HepG2 (cell line): ENCODE measurements around the gene MAPK8. TPM values are rescaled to one million over a fixed set of nuclear protein-coding genes. Genes with fewer than 3 reads are reported as not detected.

ENCODE experiments used
- CBFB ChIP-seq: sonication (generic); formaldehyde crosslinking; IDR thresholded peaks from 2 replicates; pipeline ENCODE4 v1.4.0; 2020; ENCODE audit warnings: missing genetic modification reagents
- CREM ChIP-seq, 2 experiments: sonication (generic) in 1 of 2; formaldehyde crosslinking in 1 of 2; IDR thresholded peaks; 2 replicates each; pipeline versions ENCODE4 v1.4.0 to v1.6.1; 2016 to 2020; ENCODE audit warnings: antibody characterized with exemption in 1 of 2, mild to moderate bottlenecking in 1 of 2, missing genetic modification reagents in 1 of 2
- ELF1 ChIP-seq: sonication (generic); formaldehyde crosslinking; IDR thresholded peaks from 2 replicates; pipeline ENCODE4 v1.4.0; 2020; ENCODE audit warnings: missing genetic modification reagents
- KDM3A ChIP-seq: IDR thresholded peaks from 2 replicates; pipeline ENCODE4 v1.6.1; 2018; ENCODE audit warnings: low read depth, missing compliant biosample characterization
- KDM4B ChIP-seq: sonication (generic); formaldehyde crosslinking; IDR thresholded peaks from 2 replicates; pipeline ENCODE4 v1.4.0; 2020; ENCODE audit warnings: missing genetic modification reagents
- PCBP2 ChIP-seq: fragments of 200-400 bp; formaldehyde crosslinking; optimal IDR thresholded peaks from 2 replicates; pipeline ENCODE3; 2018; ENCODE audit warnings: low read length, low read depth; ENCODE audit not compliant: poor library complexity, severe bottlenecking
- RFXANK ChIP-seq: IDR thresholded peaks from 2 replicates; pipeline ENCODE4 v1.6.1; 2016
- SIN3B ChIP-seq: fragments of 150-350 bp; IDR thresholded peaks from 2 replicates; pipeline ENCODE4 v1.6.1; 2014; ENCODE audit warnings: low read length
- SRSF4 ChIP-seq: fragments of 200-400 bp; formaldehyde crosslinking; IDR thresholded peaks from one replicate; pipeline ENCODE4 v1.6.1; 2018; ENCODE audit warnings: mild to moderate bottlenecking, low read depth, low read length, moderate library complexity; ENCODE audit not compliant: poor library complexity, severe bottlenecking
- ZNF292 ChIP-seq: sonication (generic); formaldehyde crosslinking; IDR thresholded peaks from 2 replicates; pipeline ENCODE4 v1.8.1; 2022; ENCODE audit warnings: mild to moderate bottlenecking, low read depth, missing genetic modification reagents, borderline replicate concordance
- ZNF460 ChIP-seq: sonication (generic); formaldehyde crosslinking; IDR thresholded peaks from 2 replicates; pipeline ENCODE4 v1.5.1; 2020; ENCODE audit warnings: missing genetic modification reagents, mild to moderate bottlenecking, borderline replicate concordance
- polyA plus RNA-seq, 8 experiments: library from polyadenylated mRNA; depleted of rRNA in 3 of 8; stranded (reverse) in 7 of 8; unstranded in 1 of 8; fragments of >200 nt; fragmentation: Illumina TruSeq in 4 of 8; extraction: Trizol in 4 of 8; gene quantifications; 2 replicates each; pipeline versions ENCODE4 v1.2.1 to v1.2.3, GENCODE V29; 2011 to 2016; ENCODE audit warnings: low read depth in 4 of 8, missing spikeins in 1 of 8, mixed read lengths in 1 of 8; ENCODE audit not compliant: insufficient read depth in 1 of 8
- total RNA-seq, 5 experiments: library from RNA; depleted of rRNA; stranded (reverse); fragments of >200 nt; fragmentation: Illumina TruSeq; extraction: Trizol; gene quantifications; 2 replicates each; pipeline ENCODE4 v1.2.3, GENCODE V29; 2016; ENCODE audit warnings: low read depth in 1 of 5
- TF ChIP-seq, protein P1 (sequence below): sonication (generic); formaldehyde crosslinking; IDR thresholded peaks from 2 replicates; pipeline ENCODE4 v1.4.0; 2020; ENCODE audit warnings: mild to moderate bottlenecking, missing genetic modification reagents
- TF ChIP-seq, protein P2 (sequence below): sonication (generic); formaldehyde crosslinking; conservative IDR thresholded peaks from 2 replicates; pipeline ENCODE4 v1.8.1; 2023; ENCODE audit warnings: missing genetic modification reagents
- TF ChIP-seq, protein P3 (sequence below): sonication (generic); formaldehyde crosslinking; IDR thresholded peaks from 2 replicates; pipeline ENCODE4 v1.4.0; 2020; ENCODE audit warnings: missing genetic modification reagents
- TF ChIP-seq, protein P4 (sequence below): conservative IDR thresholded peaks from 2 replicates; pipeline ENCODE4 v1.6.1; 2018; ENCODE audit warnings: missing genetic modification reagents

MAPK8 gene
- total and polyA plus RNA-seq, 2 of the 13 experiments (the other 11 are each of a cell fraction or from before 2014, with no cell fraction given) = 41.6 to 47.3 TPM

DNA sequence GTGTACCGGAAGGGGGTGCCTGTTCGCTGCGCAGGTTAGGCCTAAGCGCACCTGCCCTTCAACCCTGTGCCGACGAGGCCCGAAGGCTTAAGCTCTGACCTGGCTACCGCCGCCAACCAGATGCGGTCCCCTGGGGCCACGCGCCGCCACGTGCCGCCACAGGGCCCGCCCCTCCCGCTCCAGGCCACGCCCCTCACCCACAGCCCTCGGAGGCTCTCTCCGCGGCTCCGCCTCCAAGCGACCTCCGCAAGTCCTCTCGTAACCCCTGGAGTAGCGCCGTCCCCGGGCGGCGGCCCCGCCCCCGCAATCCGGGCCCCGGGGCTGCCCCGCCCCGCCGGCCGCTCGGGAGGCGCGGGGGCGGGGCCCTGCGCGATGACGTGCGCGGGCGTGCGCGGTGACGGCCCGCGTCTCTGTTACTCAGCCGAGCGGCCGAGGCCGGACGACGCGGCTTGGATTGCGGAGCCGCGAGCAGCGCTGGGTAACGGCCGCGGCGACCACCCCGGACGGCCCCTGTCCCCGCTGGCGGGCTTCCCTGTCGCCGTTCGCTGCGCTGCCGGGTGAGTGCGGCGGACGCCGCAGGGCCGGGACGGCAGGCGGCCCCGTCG is at the start of gene MAPK8 (continued):
- TF ChIP-seq ZNF460 (CRISPR knock-in tag) = no peak
- TF ChIP-seq, protein P1, sequence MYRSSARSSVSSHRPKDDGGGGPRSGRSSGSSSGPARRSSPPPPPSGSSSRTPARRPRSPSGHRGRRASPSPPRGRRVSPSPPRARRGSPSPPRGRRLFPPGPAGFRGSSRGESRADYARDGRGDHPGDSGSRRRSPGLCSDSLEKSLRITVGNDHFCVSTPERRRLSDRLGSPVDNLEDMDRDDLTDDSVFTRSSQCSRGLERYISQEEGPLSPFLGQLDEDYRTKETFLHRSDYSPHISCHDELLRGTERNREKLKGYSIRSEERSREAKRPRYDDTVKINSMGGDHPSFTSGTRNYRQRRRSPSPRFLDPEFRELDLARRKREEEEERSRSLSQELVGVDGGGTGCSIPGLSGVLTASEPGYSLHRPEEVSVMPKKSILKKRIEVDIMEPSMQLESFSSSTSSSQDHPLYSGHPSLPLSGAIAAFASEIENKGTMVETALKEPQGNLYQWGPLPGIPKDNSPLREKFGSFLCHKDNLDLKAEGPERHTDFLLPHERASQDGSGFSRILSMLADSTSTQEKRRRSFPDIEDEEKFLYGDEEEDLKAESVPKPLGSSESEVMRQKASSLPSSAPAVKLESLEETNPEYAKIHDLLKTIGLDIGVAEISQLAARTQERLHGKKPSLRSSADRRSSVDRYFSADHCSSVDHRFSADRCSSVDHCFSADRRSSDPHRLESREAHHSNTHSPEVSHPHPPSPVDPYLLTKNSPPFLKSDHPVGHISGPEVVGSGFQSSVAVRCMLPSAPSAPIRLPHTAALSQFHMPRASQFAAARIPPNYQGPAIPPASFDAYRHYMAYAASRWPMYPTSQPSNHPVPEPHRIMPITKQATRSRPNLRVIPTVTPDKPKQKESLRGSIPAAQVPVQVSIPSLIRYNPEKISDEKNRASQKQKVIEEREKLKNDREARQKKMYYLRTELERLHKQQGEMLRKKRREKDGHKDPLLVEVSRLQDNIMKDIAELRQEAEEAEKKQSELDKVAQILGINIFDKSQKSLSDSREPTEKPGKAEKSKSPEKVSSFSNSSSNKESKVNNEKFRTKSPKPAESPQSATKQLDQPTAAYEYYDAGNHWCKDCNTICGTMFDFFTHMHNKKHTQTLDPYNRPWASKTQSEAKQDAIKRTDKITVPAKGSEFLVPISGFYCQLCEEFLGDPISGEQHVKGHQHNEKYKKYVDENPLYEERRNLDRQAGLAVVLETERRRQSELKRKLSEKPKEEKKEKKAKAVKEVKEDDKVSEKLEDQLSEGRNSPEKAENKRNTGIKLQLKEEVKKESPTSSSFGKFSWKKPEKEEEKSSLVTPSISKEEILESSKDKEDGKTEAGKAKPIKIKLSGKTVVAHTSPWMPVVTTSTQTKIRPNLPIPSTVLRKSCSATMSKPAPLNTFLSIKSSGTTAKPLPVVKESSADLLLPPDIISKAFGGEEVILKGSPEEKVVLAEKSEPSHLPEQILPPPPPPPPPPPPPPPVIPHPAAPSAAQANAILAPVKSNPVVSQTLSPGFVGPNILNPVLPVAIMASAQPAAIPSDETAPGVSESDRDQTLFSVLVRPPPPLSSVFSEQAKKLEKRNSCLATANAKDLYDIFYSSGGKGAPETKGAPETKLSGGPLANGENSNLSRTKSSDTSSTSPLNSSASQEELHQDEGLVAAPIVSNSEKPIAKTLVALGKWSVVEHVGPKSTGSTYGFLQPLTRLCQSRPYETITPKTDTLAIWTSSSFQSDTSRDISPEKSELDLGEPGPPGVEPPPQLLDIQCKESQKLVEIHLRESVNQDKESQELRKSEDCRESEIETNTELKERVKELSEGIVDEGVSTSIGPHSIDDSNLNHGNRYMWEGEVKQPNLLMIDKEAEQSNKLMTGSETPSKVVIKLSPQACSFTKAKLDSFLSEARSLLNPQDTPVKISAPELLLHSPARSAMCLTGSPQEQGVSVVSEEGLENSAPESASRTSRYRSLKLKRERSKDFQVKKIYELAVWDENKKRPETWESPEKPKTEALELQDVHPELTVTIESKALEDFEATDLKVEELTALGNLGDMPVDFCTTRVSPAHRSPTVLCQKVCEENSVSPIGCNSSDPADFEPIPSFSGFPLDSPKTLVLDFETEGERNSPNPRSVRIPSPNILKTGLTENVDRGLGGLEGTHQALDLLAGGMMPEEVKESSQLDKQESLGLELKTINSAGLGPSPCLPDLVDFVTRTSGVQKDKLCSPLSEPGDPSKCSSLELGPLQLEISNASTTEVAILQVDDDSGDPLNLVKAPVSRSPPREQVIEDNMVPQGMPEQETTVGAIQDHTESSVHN (CRISPR knock-in tag) = 0 out of 2 replicates have a peak, but pooled peaks have one; percentile 76
- no peak for TF ChIP-seq RFXANK (CRISPR knock-in tag)
- no peak for TF ChIP-seq CBFB (CRISPR knock-in tag)
- TF ChIP-seq PCBP2 = no peak
- TF ChIP-seq CREM (IDR thresholded peaks at IDR 0.05) = no peak
- TF ChIP-seq CREM (CRISPR knock-in tag; IDR thresholded peaks at IDR 0.05) = no peak
- TF ChIP-seq, protein P2, sequence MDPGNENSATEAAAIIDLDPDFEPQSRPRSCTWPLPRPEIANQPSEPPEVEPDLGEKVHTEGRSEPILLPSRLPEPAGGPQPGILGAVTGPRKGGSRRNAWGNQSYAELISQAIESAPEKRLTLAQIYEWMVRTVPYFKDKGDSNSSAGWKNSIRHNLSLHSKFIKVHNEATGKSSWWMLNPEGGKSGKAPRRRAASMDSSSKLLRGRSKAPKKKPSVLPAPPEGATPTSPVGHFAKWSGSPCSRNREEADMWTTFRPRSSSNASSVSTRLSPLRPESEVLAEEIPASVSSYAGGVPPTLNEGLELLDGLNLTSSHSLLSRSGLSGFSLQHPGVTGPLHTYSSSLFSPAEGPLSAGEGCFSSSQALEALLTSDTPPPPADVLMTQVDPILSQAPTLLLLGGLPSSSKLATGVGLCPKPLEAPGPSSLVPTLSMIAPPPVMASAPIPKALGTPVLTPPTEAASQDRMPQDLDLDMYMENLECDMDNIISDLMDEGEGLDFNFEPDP = 0 out of 2 replicates have a peak, but pooled peaks have one; percentile 61
- no peak for TF ChIP-seq KDM4B
- TF ChIP-seq ZNF292 (CRISPR knock-in tag) = no peak
- TF ChIP-seq, protein P3, sequence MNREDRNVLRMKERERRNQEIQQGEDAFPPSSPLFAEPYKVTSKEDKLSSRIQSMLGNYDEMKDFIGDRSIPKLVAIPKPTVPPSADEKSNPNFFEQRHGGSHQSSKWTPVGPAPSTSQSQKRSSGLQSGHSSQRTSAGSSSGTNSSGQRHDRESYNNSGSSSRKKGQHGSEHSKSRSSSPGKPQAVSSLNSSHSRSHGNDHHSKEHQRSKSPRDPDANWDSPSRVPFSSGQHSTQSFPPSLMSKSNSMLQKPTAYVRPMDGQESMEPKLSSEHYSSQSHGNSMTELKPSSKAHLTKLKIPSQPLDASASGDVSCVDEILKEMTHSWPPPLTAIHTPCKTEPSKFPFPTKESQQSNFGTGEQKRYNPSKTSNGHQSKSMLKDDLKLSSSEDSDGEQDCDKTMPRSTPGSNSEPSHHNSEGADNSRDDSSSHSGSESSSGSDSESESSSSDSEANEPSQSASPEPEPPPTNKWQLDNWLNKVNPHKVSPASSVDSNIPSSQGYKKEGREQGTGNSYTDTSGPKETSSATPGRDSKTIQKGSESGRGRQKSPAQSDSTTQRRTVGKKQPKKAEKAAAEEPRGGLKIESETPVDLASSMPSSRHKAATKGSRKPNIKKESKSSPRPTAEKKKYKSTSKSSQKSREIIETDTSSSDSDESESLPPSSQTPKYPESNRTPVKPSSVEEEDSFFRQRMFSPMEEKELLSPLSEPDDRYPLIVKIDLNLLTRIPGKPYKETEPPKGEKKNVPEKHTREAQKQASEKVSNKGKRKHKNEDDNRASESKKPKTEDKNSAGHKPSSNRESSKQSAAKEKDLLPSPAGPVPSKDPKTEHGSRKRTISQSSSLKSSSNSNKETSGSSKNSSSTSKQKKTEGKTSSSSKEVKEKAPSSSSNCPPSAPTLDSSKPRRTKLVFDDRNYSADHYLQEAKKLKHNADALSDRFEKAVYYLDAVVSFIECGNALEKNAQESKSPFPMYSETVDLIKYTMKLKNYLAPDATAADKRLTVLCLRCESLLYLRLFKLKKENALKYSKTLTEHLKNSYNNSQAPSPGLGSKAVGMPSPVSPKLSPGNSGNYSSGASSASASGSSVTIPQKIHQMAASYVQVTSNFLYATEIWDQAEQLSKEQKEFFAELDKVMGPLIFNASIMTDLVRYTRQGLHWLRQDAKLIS (CRISPR knock-in tag) = no peak
- TF ChIP-seq SRSF4 = no peak
- TF ChIP-seq ELF1 = no peak
- no peak for TF ChIP-seq SIN3B
- TF ChIP-seq KDM3A (CRISPR knock-in tag) = no peak; the same call in 1 of the 2 replicates
- TF ChIP-seq, protein P4, sequence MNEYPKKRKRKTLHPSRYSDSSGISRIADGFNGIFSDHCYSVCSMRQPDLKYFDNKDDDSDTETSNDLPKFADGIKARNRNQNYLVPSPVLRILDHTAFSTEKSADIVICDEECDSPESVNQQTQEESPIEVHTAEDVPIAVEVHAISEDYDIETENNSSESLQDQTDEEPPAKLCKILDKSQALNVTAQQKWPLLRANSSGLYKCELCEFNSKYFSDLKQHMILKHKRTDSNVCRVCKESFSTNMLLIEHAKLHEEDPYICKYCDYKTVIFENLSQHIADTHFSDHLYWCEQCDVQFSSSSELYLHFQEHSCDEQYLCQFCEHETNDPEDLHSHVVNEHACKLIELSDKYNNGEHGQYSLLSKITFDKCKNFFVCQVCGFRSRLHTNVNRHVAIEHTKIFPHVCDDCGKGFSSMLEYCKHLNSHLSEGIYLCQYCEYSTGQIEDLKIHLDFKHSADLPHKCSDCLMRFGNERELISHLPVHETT (CRISPR knock-in tag) = no peak
